Hematopoietic multipotent progenitor cell (in vitro differentiated cells): Measurements from ENCODE around the gene SCNN1G. TPM values are rescaled to one million over a fixed set of nuclear protein-coding genes. Genes with fewer than 3 reads are reported as not detected.

Source experiments
- DNase-seq, 3 donors: peaks; one replicate each; pipeline ENCODE4 v3.0.0-alpha.2; 2011 to 2015; ENCODE audit warnings: low read depth in 2 of 3, low spot score in 2 of 3
- total RNA-seq: library from RNA; depleted of rRNA; stranded (reverse); fragments of >200 nt; gene quantifications from one replicate; pipeline ENCODE4 v1.2.3, GENCODE V29; 2012

The SCNN1G gene
- total RNA-seq, 1 donor: under 0.01 TPM

GRCh38 chr16:23152386-23153178, 30.0 kb upstream of the SCNN1G start:
- no peak for DNase-seq

GRCh38 chr16:23155445-23156049, 27.0 kb upstream of the SCNN1G start:
- peak in 1 of 3 donors; percentile 5 for DNase-seq

- no peak for DNase-seq
Observed at GRCh38 chr16:23156110-23156509, 26.4 kb upstream of the SCNN1G start.

- DNase-seq: no peak
Observed at GRCh38 chr16:23156946-23157460, 25.5 kb upstream of the SCNN1G start.

- no peak for DNase-seq
Observed at GRCh38 chr16:23158114-23158513, 24.4 kb upstream of the SCNN1G start.

GRCh38 chr16:23160082-23160481, 22.5 kb upstream of the SCNN1G start:
- no peak for DNase-seq

GRCh38 chr16:23160574-23160973, 22.0 kb upstream of the SCNN1G start:
- no peak for DNase-seq

- DNase-seq: no peak
Observed at GRCh38 chr16:23163921-23164320, 18.6 kb upstream of the SCNN1G start.

GRCh38 chr16:23164736-23165135, 17.8 kb upstream of the SCNN1G start:
- DNase-seq: no peak

GRCh38 chr16:23172583-23172982, 10.0 kb upstream of the SCNN1G start:
- no peak for DNase-seq

GRCh38 chr16:23172994-23173393, 9.6 kb upstream of the SCNN1G start:
- no peak for DNase-seq

- DNase-seq: peak in 1 of 3 donors; percentile 26
Observed at GRCh38 chr16:23174622-23175021, 7.9 kb upstream of the SCNN1G start.

GRCh38 chr16:23175651-23176050, 6.9 kb upstream of the SCNN1G start:
- no peak for DNase-seq

GRCh38 chr16:23181506-23181905, 1.0 kb upstream of the SCNN1G start:
- DNase-seq: no peak

GRCh38 chr16:23182206-23182678, 303 bp upstream of the SCNN1G start:
- DNase-seq: peak; percentile 36 to 76 (median 75)

- DNase-seq: no peak
Observed at GRCh38 chr16:23183543-23183862, 958 bp downstream of the SCNN1G start.

GRCh38 chr16:23185656-23186055, 3.1 kb downstream of the SCNN1G start:
- DNase-seq: no peak

GRCh38 chr16:23186171-23186570, 3.6 kb downstream of the SCNN1G start:
- DNase-seq: no peak

- DNase-seq: no peak
Observed at GRCh38 chr16:23187341-23187740, 4.8 kb downstream of the SCNN1G start.

GRCh38 chr16:23188911-23189310, 6.4 kb downstream of the SCNN1G start:
- DNase-seq: no peak

GRCh38 chr16:23194497-23195221, 12.1 kb downstream of the SCNN1G start:
- DNase-seq: no peak
